GM19025 (cell line): ENCODE measurements around the gene THOC2.
"Not testable (repeated sequence)": the region's sequence is repeated elsewhere in the genome, so short reads cannot be mapped to it uniquely, and the experiment has no call there.

Experiments used
- ATAC-seq: cut with Tn5 transposase; IDR thresholded peaks from one replicate; pipeline ENCODE4 v1.9.1; 2021; ENCODE audit warnings: mild to moderate bottlenecking, low read depth, moderate library complexity; ENCODE audit not compliant: unreplicated experiment

THOC2 gene

DNA sequence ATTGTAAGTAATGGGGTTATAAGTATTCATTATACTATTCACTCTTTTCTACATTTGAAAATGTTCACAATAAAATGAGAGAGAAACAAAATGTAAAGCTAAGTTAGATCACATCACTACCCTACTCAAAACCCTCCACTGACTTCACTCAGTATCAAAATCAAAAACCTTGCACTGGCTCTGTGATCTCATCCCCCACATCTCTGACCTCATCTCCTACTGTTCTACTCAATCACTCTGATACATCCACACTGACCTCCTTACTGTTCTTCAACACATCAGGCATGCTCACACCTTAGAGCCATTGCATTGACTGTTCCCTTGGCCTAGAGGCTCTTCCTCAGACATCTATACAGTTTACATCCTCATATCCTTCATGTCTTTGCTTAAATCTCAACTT lies 50.7 kb downstream of the THOC2 start:
- no peak for ATAC-seq

DNA sequence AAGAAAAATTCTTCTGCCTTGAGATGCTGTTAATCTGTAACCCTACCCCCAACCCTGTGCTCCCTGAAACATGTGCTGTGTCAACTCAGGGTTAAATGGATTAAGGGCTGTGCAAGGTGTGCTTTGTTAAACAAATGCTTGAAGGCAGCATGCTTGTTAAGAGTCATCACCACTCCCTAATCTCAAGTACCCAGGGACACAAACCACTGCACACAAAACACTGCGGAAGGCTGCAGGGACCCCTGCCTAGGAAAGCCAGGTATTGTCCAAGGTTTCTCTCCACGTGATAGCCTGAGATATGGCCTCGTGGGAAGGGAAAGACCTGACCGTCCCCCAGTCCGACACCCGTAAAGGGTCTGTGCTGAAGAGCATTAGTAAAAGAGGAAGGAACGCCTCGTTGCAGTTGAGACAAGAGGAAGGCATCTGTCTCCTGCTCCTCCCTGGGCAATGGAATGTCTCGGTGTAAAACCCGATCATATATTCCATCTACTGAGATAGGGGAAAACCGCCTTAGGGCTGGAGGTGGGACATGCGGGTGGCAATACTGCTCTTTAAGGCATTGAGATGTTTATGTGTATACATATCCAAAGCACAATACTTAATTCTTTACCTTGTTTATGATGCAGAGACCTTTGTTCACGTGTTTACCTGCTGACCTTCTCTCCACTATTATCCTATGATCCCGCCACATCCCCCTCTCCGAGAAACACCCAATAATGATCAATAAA lies 53.0 kb downstream of the THOC2 start:
- not testable (repeated sequence) for ATAC-seq

DNA sequence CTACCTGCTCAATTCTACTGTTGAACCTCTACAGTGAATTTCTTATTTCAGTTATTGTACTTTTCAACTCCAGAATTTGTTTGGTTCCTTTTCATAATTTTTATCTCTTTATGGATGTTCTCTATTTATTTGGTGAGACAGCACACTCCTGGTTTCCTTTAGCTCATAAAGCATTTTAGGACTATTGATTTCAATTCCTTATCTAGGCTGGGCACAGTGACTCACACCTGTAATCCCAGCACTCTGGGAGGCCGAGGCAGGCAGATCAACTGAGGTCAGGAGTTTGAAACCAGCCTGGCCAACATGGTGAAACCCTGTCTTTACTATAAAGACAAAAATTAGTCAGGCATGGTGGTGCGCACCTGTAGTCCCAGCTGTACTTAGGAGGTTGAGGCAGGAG lies 57.7 kb downstream of the THOC2 start:
- ATAC-seq: no peak

DNA sequence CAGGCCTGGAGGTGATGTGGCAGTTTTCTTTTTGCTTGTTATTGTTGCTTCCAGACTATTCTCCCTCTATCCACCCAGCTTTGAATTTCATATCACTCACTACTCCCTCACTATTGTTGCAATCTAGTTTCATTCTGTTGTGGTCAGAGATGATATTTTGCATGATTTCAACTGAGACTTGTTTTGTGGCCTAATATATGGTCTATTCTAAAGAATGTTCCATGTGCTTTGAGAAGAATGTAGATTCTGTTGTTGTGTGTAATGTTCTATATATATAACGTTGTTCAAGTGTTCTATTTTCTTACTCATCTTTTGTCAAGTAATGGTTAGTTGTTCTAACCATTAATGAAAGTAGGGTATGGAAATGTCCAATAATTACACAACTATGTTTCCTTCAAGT lies 59.0 kb downstream of the THOC2 start:
- no peak for ATAC-seq

DNA sequence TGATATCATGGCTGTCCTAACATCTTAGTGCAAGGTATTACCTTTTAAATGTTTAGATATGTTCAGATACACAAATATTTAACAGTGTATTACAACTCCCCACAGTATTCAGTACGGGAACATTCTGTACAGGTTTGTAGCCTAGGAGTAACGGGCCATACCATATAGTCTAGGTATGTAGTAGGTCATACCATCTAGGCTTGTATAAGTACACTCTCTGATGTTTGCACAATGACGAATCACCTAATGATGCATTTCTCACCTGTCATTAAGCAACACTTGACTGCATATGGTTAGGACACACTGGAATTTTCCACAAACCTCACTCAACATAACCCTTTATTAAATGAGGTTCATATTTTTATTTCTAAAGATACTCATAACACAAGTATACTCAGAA lies 67.7 kb downstream of the THOC2 start:
- no peak for ATAC-seq

DNA sequence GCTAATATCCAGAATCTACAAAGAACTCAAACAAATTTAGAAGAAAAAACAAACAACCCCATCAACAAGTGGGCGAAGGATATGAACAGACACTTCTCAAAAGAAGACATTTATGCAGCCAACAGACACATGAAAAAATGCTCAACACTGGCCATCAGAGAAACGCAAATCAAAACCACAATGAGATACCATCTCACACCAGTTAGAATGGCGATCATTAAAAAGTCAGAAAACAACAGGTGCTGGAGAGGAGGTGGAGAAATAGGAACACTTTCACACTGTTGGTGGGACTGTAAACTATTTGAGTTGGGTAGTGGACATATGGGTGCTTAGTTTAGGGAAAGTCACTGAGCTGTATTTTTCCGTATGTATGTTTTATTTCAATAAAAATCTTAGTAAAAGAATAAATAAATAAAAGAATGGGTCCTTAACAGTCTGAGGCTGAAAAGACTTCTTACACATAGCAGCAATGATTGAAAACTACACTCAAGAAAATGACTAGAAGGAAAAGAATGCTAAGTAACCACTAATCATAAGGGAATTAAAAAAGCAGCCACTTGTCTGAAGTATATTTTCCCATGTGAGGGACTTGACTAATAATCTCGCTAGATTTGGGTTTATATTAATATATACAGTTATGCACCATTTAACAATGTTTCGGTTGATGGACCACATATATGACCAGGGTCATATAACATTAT lies 68.2 kb downstream of the THOC2 start:
- ATAC-seq: not testable (repeated sequence)

DNA sequence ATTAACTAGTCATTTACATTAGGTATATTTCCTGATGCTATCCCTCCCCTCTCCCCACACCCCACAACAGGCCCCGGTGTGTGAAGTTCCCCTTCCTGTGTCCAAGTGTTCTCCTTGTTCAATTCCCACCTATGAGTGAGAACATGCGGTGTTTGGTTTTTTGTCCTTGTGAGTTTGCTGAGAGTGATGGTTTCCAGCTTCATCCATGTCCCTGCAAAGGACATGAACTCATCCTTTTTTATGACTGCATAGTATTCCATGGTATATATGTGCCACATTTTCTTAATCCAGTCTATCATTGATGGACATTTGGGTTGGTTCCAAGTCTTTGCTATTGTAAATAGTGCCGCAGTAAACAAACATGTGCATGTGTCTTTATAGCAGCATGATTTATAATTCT lies 69.1 kb downstream of the THOC2 start:
- not testable (repeated sequence) for ATAC-seq

DNA sequence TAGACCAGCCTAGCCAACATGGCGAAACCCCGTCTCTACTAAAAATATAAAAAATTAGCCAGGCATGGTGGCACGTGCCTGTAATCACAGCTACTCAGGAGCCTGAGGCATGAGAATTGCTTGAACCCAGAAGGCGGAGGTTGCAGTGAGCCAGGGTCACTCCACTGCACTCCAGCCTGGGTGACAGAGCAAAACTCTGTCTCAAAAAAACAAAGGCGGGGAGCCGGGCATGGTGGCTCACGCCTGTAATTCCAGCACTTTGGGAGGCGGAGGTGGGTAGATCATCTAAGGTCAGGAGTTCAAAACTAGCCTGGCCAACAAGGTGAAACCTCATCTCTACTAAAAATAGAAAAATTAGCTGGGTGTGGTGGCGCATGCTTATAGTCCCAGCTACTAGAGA lies 76.3 kb downstream of the THOC2 start:
- ATAC-seq: not testable (repeated sequence)

DNA sequence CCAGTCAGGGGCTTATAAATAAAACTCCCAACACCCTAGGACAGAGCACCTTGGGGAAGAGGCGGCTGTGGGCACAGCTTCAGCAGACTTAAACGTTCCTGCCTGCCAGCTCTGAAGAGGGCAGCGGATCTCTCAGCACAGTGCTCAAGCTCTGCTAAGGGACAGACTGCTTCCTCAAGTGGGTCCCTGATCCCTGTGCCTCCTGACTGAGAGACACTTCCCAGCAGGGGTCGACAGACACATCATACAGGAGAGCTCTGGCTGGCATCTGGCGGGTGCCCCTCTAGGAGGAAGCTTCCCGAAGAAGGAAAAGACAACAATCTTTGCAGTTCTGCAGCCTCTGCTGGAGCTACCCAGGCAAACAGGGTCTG lies 84.1 kb downstream of the THOC2 start:
- ATAC-seq: not testable (repeated sequence)

DNA sequence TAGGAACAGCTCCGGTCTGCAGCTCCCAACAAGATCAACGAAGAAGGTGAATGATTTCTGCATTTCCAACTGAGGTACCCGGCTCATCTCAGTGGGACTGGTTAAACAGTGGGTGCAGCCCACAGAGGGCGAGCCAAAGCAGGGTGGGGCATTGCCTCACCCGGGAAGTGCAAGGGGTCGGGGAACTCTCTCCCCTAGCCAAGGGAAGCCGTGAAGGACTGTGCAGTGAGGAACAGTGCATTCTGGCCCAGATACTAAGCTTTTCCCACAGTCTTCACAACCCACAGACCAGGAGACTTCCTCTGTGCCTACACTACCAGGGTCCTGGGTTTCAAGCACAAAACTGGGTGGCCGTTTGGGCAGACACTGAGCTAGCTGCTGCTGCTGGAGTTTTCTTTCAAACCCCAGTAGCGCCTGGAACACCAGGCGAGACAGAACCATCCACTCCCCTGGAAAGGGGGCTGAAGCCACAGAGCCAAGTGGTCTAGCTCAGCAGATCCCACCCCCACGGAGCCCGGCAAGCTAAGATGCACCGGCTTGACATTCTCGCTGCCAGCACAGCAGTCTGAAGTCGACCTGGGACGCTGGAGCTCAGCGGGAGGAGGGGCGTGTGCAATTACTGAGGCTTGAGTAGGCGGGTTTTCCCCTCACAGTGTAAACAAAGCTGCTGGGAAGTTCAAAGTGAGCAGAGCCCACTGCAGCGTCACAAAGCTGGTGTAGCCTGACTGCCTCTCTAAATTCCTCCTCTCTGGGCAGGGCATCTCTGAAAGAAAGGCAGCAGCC lies 84.6 kb downstream of the THOC2 start:
- ATAC-seq: no peak

DNA sequence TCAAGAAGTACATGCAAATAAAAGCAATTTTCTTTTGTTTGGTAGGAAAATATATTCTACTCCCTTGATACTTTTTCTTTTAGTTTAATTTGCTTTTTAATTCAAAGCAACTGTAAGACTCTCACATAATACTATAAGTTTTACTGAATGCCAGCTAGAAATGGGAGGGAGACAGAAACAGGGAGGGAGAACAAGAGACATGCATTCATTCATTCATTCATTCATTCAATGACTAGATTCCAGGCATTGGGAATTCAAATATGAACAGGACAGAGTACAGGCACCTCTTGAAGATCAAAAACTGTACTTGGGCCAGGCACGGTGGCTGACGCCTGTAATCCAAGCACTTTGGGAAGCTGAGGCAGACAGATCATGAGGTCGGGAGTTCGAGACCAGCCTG lies 85.6 kb downstream of the THOC2 start:
- ATAC-seq: no peak

DNA sequence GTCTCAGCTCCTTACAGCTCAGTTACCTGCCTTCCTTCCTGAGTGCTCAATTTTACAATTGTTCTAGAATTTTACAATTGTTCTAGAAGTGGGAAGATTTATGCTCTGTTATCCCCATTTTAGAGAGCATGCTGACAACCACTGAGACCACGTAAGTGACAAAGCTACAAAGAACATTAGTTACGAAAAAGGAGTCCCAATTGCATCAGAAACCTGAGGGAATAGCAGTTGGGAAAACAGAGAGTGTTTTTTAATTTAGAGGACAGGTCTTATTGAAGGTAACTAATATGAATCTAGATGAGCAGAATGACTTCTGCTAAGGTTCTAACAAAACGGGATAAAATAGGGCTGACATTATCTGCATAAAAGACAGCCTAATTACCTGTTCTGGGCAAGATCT lies 103.3 kb downstream of the THOC2 start:
- ATAC-seq: no peak

DNA sequence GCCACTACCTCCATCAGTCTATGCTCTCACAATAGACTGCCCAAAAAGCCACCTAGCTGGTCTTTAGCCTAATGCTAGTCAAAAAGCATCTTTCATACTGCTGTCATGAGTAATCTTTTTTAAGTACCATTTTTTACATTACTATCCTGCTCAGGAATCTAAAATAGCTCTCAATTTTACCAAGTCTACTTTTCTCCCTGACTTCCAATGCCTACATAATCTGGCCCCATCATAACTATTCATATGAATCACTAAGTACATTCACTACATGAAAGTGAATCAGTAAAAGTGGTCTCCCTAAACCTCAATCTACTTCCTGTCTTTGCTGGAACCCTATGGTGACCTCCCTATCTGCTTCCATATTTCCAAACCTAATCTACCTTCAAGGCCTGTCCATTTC lies 105.9 kb downstream of the THOC2 start:
- no peak for ATAC-seq

DNA sequence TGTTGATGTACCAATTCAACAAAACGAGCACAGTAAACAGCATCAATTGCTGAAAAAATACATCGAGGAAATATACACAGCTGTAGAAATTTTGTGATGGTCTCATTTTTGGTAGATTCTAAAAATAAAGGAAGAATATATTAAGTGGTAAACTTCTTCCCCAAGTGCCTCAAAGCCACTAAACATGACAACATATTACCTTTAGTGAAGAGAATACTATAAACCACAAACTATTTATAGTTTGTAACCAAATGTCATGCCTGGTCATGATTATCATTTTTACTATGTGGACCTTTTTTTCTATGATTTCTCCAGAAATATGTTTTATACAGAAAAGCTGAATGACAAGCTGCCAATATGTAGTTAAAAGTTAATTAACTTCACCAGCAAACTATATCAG lies 106.9 kb downstream of the THOC2 start:
- no peak for ATAC-seq

DNA sequence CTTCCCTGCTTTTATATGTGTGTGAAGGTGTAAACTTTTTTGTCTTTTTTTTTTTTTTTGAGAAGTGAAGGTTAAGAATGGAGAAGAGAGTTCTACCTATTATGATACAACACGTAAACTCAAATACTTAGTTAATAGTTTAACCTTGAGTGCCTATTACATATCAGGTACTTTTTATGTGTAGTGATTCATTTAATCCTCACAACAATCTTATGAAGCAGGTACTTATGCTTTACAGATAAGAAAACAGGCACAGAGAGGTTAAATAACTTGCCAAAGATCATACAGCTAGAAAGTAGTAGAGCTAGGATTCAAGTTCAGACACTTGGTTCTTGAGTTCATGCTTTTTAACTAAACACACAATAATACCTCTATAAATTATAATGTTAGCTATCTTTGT lies 107.4 kb downstream of the THOC2 start:
- ATAC-seq: no peak

DNA sequence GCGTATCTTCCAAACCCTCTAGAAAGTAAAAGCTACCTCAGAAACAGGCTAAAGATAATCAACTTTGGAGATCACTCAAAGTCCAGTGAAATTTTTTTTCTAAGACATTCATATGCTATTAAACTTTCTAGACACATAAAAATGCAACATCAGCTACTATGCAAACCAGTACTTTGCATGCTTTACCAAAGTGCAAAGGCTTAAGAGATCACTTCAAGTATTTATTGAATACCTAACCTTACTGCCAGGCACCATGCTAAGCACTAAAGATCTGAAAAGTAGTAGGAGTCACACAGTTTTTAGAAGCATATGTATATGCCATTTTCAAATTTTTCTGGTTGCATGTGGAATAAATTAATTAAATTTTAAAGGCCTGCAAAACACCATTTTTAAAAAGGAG lies 115.8 kb downstream of the THOC2 start:
- no peak for ATAC-seq

DNA sequence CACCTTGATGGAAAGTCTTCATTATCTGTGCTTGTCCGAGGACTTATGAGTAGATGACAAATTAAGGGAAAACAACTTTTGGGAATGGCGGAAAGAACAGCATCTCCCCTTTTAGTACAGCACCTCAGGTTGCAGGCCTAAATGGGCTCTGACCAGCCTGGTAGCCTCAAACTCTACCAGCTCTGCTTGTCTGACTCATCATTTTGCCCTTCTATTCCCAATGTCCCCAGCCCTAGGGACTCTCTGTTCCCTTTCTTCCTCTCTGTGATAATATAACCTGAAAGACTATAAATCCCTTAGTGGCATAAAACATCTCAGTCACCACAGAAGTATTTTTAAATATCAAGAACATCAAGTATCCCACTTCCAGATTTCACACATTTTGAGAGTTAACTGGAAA lies 121.9 kb downstream of the THOC2 start:
- no peak for ATAC-seq

DNA sequence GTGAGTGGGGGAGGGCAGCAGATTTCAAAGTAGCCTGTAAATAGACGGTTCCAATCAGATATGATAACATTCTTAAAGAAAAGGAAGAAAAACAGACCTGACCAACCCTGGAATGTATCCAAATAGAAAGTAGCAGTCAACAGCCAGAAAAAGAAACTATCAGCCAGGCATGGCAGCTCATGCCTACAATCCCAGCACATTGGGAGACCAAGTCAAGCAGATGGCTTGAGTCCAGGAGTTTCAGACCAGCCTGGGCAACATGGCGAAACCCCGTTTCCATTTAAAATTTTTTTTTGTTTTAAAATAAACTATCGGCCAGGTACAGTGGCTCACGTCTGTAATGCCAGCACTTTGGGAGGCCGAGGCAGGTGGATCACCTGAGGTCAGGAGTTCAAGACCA lies 125.0 kb downstream of the THOC2 start:
- no peak for ATAC-seq

DNA sequence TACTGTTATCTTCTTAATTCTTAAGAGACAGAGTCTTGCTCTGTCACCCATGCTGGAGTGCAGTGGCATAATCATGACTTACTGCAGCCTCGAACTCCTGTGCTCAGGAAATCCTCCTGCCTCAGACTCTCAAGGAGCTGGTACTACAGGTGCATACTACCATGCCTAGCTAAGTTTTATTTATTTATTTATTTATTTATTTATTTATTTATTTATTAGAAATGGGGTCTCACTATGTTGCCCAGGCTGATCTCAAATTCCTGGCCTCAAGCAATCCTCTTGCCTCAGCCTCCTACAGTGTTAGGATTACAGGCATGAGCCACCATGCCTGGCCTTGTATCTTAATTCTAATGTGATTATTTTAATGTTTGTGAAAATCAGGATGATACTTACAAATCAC lies 125.6 kb downstream of the THOC2 start:
- ATAC-seq: no peak

DNA sequence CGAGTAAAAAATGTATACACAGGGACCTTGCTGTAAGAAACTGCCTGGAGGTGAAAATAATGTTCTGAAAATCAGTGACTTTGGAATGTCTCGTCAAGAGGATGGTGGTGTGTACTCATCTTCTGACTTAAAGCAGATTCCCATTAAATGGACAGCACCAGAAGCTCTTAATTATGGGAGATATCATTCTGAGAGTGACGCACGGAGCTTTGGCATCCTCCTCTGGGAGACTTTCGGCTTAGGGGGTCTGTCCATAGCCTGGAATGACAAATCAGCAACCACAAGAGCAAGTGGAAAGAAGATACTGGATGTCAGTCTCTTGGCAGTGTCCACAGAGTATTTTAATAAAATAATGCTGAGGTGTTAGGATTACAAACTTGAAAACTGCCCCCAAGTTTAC lies 129.4 kb downstream of the THOC2 start:
- ATAC-seq: no peak

DNA sequence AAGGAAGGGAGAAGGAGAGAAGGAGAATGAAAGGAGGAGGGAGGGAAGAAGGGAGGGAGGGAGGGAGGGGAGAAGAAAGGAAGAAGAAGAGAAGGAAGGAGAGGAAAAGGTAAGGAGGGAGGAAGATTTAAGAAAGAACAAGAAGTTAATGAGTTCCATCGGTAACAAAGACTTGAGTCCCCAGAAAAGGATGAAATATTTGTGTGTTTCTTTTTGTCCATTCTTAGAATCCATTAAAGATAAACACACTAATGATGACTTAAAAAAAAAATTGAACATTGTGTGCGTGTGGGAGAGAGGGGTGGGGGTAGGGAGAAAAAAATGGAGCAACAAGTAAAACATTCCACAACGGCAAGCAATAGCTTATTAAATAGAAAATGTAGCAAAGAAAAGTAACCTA lies 131.4 kb downstream of the THOC2 start:
- no peak for ATAC-seq

DNA sequence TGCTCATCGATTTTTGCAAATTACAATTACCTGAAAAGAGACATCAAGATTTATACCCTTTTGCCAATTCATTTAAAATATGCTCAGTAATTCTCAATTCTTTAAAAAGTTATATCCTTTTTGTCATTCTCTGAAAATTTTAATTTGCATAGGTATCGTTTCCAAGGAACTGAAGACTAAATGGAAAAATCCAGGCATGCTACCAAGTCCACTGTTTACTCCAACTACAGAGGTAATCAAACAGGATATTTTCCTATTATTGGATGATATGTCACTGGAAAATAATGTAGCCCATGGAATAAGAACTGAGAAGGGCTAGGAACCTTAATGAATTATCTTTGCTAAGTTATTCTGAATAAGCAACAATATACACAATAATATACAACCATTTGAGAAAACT lies 132.7 kb downstream of the THOC2 start:
- no peak for ATAC-seq
